ENCODE measurements around the gene SCAP.
"Not testable (repeated sequence)": the region's sequence is repeated elsewhere in the genome, so short reads cannot be mapped to it uniquely, and the experiment has no call there.

Gene SCAP

DNA sequence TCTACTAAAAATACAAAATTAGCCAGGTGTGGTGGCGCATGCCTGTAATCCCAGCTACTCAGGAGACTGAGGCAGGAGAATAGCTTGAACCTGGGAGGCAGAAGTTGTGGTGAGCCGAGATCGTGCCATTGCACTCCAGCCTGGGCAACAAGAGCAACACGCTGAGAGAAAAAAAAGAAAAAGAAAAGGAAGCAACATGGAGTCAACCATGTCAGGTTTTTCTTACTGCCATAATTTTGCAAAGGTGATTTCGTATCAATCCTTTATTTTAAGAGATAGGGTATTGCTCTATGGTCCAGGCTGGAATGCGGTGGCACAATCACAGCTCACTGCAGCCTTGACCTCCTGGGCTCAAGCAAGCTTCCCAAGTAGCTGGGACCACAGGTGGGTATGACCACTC lies 4.5 kb upstream of the SCAP start:
- not testable (repeated sequence) for DNase-seq

DNA sequence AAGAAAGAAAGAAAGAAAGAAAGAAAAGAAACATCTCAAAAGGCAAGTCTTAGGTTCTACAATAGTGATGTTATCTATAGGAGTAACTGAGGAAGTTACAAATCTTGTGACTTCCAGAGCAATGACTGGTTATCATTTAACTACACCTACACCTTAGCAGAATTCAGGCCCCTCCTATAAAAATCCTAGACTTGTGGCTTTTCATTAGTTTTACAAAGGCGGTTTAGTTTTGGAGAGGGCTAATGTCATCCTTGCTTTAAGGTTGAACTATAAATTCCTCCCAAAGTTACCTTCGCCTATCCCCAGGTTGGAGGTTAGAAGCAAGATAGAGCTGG lies 4.1 kb upstream of the SCAP start:
- no peak for DNase-seq

DNA sequence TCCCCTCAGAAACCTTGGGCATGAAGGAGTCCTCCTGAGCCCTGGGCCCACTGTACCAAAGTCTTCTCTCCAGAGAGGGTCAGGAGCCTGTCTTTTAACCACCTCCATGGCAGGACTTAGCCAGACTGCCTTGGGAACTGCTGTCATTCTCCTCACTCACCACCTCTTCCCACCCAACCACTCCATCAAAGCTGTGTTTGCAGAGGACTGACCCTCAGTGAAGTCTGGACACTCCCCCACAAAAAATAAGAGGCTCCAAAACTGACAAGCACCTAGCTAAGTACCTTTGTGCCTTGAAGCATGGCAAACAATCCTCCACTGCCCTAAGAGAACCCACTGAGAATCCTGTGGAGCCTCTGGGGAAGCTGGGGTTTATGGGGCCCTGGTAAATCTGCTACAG lies 2.3 kb upstream of the SCAP start:
- no peak for DNase-seq

DNA sequence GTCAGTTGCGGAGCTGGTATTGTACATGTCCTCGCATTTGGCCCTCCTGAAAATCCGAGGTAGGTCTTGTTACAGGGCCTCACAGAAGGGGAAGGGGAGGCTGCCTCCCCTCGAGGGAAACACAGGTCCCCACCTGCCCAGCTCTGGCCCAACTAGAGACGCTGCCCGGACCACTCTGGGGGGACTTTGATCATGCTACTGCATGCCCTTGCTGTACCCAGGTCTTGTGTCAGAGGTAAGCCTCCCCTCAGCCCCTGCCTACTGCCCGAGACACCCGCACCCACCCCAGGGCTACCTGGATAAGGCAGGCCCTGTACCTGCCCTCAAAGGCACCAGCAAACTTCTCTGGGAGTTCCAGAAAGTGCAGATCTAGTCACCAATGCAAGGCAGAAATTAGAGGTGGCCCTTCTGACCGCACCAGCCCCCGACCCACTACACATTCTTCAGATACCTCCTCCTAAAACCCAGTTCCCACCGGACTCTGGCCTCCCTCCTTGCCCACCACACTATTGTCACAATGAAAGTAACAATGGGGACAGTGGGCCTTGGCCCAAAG lies 981 bp upstream of the SCAP start:
- DNase-seq, result peak in 1 of 2 experiments; percentile 22

DNA sequence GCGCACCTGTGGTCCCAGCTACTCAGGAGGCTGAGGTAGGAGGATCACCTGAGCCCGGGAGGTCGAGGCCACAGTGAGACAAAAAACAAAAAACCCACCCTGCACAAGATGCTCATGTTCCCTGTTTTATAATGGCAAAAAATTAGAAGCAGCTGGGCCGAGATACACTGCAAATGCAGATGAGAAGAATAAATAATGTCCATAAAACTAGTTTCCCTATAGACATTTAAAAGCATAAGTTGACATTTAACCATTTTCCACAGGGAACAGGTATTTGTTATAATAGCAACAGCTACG lies 537 bp upstream of the SCAP start:
- no peak for DNase-seq

DNA sequence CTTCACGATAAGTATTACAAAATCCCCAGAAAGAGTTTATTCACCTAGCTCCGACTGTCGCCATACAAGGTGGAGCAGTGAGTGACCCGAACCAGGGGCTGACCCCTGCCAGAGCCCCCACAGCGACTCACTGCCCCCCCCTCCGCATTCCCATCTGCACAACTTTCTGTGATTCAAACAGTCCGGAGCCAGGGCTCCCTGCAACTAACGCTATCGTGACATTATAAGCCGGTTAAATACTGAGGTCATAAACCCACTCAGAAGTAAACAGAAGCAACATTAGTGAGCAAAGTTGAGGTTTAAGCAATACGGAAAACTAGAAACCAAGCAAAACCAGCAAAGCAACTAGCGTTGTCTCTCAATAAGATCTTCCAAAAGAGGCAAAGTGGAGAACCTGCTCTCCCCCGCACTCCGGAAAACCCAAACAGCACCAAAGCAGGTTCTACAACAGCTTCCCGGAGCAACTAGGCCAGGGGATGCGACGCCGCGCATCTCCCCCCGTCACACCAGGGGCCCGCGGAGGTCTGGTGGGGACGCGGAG lies 642 bp downstream of the SCAP start:
- DNase-seq, result no peak

DNA sequence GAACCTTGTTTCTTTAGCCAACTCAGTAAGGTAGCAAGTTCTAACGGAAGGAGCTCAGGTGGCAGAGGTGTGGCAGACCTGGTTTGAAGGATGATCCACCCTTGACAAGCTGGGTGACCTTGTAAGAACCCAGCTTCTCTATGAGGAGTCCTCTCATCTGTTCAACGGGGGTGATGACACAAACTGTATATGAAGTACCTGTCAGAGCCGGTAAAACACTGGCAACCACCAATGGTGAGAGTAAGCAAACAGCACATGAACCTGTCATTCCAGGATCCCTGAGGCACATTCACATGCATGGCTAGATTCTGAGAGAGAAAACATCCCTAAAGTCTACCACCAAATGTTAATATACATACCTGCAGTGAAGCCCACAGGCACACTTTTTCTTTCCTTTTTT lies 2.4 kb downstream of the SCAP start:
- no peak for DNase-seq

DNA sequence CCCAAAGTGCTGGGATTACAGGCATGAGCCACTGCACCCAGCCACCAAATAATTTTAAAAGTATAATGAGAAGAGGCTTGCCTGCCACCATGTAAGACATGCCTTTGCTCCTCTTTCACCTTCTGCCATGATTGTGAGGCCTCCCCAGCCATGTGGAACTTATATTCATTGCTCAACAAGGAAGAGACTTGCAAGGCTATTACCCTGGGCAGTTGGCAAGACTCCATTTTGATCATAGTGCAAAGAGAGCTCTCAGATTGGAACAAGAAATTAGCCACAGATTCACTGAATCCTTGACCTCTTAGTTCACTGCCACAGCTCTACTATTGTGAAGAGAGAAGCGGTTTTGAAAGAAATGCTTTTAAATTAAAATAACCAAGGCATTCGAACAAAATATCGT lies 6.1 kb downstream of the SCAP start:
- DNase-seq, result no peak

DNA sequence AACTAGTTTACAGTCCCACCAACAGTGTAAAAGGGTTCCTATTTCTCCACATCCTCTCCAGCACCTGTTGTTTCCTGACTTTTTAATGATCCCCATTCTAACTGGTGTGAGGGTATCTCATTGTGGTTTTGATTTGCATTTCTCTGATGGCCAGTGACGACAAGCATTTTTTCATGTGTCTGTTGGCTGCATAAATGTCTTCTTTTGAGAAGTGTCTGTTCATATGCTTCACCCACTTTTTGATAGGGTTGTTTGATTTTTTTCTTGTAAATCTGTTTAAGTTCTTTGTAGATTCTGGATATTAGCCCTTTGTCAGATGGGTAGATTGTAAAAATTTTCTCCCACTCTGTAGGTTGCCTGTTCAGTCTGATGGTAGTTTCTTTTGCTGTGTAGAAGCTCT lies 7.4 kb downstream of the SCAP start:
- not testable (repeated sequence) for DNase-seq

DNA sequence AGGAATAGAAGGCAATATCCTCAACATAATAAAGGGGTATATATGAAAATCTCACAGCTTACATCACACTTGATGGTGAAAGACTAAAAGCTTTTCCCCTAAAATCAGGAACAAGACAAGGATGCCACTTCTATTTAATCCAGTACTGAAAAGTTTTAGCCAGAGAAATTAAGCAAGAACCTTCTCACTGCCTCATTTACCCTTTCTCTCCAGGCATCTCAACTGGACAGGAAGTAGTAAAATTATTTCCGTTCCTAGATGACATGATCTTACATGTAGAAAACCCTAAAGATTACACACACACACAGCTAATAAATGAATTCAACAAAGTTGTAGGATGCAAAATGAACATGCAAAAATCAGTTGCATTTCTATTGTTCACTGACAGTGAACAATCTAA lies 11.2 kb downstream of the SCAP start:
- no peak for DNase-seq

DNA sequence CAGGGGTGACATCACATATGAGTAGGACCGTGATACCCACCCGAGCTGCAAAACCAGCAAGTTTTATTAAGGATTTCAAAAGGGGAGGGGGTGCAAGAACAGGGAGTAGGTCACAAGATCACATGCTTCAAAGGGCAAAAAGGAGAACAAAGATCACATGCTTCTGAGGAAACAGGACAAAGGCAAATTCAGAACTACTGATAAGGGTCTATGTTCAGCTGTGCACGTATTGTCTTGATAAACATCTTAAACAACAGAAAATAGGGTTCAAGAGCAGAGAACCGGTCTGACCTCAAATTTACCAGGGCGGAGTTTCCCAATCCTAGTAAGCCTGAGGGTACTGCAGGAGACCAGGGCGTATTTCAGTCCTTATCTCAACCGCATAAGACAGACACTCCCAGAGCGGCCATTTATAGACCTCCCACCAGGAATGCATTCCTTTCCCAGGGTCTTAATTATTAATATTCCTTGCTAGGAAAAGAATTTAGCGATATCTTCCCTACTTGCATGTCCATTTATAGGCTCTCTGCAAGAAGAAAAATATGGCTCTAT lies 16.1 kb downstream of the SCAP start:
- not testable (repeated sequence) for DNase-seq

DNA sequence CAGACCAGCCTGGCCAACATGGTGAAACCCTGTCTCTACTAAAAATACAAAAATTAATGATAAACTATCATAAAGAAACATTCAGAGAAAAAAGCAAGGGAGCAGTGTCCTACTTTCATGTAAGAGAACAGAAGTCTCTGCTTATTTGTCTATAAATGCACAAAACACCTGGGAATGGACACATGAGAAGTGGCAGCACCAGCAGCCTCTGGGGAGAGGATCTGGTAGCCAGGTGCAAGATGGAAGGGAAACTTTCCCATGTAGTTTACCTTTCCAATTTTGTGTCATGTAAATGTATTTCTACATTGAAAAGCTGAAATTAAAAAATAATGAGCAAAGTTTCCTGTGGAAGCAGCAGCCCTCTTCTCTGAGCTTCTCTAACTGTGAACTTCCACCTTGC lies 18.8 kb downstream of the SCAP start:
- no peak for DNase-seq

DNA sequence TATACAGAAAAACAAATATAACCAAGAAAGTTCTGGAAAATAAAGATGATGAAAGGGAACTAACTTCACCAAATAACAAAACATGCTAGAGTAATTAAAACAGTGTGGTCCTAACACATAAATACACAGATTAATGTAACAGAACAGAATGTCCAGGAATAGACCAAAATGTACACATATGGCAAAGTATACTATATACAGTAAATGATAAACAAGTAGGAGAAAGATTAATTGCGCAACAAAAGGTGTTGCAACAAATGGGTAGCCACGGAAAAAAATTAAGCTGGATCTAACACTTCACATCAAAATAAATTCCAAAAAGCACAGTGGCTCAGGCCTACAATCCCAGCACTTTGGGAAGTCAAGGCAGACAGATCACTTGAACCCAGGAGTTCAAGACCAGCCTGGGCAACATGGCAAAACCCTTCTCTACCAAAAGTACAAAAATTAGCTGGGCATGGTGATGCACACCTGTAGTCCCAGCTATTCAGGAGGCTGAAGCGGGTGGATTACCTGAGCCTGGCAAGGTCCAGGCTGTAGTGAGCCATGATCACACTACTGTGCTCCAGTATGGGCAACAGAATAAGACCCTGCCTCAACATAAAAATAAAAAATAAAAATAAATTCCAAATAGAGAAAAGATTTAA lies 19.8 kb downstream of the SCAP start:
- no peak for DNase-seq

DNA sequence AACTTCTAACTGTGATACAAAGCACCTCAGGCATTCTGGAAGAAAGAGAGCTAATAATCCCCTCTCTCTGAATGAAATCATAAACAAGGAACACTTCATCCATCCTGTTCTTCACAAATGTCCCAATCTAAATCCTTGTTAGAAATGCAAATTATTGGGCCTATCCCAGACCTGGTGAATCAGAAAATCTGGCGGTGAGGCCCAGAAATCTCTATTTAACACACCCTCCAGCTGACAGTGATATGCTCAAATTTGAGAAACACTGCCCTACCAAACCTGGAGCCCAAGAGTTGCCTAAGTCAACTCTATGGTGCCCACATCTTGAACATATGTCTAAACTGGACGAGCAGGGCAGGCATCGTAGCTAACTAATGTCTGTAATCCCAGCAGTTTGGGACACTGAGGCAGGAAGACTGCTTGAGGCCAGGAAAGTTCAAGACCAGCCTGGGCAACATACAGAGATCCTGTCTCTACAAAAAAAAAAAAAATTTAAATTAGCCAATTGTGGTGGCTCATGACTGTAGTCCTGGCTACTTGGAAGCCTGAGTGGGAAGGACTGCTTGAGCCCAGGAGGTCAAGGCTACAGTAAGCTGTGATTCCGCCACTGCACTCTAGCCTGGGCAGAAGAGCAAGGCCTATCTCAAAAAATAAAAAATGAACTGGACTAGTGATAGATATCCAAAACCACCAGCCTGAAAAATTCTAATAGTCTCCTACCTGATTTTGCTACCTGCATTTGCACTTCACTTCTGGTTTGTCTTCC lies 23.1 kb downstream of the SCAP start:
- DNase-seq, result no peak

DNA sequence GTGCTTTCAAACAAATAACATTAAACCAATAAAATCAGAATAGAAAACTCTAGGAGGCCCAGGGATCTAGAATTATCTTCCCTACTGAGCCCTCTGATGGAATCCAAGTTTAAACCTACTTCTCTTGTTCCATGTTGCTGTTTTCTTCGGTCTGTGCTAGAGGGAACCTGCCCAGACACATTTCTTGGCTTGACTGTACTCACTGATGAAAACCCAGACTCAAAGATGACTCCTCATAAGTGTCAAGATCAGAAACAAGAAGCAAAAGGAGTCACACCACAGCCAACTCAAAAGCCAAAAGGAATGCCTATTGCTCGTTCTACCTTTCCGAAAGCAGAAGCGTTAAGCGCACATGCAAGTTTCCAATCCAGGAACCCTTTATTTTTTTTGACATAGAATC lies 31.6 kb downstream of the SCAP start:
- DNase-seq, result no peak

DNA sequence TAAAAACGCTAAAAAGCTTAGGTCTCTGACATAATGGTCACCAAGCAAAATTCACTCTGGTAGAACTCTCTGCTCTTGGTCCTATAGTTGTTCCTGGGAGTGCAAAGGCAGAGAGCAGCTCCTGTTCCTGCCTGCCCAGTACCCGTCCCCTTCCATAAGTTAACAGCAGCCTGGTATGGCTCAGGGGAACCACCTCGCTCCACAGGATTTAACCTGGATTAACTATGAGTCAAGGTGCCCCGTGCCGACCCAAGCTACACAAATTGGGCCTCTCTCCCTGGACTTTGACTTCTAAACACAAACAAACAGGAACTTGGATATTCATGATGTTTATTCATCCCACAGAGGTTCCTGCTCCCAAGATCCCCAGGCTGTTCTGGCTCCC lies 32.1 kb downstream of the SCAP start:
- no peak for DNase-seq

DNA sequence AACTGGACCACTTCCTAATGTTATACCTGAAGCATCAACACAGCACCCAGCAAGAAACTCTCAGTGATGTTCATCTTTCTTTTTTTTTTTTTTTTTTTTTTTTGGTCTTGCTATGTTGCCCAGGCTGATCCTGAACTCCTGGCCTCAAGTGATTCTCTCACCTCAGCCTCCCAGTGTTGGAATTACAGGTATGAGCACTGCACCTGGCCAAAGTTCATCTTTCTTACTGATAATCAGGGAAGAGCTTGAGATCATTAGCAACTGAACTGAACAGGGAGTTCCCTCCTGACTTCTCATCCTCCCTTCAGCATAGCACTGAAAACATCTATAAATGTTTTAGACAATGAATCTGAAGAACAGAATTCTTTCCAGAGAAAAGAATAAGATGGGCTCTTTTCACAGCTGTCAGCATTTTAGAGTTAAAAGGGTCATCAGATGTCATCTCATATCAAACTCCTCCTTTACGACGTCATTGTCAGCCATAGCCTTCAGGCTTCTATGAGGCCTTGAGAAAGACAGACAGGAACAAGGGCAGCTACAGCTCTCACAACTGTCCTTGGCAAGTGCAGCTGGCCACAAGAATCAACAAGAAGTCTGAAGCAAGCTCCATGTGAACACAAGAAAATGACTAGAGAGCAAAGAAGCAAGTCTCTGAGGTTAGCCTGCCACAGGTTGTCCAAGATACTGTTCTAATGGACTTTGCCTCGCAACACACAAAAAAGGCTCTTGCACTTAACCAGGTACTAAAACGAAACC lies 33.8 kb downstream of the SCAP start:
- DNase-seq, result no peak

DNA sequence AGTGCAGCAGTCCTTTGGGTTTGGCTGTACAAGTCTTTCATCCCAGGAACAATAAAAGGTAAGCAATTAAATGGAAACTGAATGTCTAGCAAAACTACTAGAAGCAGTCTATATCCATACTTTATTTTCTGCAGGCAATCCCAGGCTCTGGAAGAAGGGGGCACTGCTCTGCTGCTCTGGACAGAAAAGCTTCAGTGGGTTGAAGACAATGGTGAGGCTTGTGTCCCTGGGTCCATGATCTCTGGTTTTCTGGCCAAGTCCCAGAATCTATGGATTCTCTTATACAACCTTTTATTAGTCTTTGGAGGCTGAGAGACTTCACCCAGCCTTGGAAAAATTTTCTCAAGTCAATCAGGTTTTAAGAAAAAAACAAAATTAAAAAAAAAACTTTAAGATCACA lies 35.6 kb downstream of the SCAP start:
- no peak for DNase-seq

DNA sequence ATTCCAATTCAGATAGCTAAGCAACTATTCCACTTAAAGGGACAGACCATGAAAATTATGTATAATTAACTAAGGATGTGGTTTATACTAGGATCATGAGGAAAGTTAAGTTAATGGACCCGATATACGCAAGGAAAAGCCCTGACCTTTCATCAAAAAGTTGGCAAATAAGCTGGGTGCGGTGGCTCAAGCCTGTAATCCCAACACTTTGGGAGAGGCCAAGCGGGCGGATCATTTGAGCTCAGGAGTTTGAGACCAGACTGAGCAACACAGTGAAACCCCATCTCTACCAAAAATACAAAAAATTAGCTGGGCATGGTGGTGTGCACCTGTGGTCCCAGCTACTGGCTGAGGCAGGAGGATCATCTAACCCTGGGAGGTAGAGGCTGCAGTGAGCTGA lies 39.6 kb downstream of the SCAP start:
- DNase-seq, result no peak

DNA sequence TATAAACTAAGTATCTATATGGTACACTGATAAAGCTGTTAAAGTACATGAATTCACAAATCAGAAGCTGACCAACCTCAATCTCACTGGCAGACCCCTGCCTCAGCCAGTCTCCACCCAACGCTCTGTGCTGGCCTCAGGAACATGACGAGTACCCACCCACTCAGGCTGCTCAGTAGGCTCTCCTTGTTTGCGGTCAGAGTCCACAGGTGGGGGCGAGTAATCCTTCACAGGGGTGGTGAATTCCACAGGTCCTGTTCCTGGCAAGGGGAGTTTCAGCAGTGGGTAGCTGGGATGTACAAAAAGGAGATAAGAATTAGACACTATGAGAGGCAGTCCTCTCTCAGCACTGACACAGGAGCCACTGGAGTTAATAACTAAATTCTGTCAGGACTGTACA lies 40.9 kb downstream of the SCAP start:
- no peak for DNase-seq

DNA sequence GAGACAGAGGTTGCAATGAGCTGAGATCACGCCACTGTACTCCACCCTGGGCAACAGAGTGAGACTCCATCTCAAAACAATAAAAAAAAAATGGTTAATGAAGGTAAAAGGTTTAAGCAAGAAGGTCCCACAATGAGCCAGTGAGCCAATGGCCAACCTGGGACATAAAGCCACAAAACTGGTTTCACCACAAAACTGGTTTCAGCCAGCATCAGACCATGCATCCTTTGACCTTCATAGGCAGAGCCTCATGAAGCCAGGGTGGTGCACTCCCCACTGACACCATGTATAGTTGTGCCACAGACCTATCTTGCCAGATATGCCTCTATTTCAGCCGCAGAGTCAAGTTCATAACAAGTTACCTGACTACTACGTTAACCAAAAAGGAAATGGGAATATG lies 41.9 kb downstream of the SCAP start:
- DNase-seq, result no peak

DNA sequence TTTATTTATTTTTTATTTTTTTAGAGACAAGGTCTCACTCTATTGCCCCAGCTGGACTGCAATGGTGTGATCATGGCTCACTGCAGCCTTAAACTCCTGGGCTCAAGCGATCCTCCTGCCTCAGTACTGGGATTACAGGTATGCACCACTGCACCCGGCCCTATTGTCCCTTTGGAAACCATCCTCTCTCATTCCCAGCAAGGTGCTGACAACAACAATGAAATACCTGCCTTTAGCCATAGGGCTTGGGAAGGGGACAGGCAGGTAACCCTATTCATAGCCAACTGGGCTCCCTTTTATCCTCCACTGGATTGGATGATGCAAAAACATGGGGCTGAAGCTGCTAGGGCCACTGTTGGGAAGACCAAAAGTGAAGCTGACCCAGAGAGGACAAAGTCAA lies 43.1 kb downstream of the SCAP start:
- no peak for DNase-seq

DNA sequence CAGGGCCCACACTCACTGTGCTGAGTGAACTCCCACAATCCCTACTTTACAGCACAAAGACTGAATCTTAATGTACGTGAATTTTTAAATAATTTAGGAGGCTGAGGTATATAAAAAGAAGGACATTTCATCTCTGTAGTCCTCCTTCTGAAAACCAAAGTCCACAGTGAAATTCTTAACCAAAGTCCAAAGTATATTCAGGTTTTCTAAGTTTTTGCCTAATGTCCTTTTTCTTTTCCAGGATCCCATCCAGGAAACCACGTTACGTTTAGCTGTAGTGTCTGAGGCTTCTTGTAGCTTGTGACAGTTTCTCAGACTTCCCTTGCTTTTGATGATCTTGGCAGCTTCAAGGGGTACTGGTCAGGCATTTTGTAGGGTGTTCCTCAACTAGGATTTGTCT lies 44.5 kb downstream of the SCAP start:
- DNase-seq, result no peak

DNA sequence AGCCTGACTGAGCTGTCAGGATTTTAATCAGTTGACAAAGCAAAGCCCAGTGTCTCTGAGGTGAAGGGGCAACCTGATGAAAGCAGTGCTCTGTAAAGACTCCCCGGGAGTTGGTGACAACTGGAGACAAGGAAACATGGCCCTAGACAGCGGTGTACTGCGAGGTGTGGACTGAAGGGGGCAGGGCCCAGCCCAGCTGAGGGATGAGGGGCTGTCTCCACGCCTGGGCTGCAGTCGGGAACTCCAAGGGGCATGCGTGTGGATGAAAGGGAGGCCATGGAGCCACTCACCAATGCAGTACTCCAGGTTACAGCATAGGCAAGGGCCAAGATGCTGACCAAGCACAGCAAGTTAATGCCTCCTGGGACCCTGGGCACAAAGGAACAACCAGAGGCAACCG lies 45.1 kb downstream of the SCAP start:
- DNase-seq, result no peak
